DOHH2 (cell line): Measurements from ENCODE around the gene MTOR.

ENCODE experiments used
- H3F3A ChIP-seq: fragments of 200-600 bp; sonication (generic), shearing (Covaris generic); 2 replicates; pipeline ENCODE4 v1.6.0; 2016; ENCODE audit warnings: antibody characterized with exemption, mild to moderate bottlenecking; ENCODE audit not compliant: control insufficient read depth, insufficient read depth
- H3K27ac ChIP-seq: fragments of 200-600 bp; sonication (generic); 2 replicates; pipeline ENCODE4 v1.5.1; 2014; ENCODE audit warnings: low read depth, mild to moderate bottlenecking, low read length, moderate library complexity
- H3K27me3 ChIP-seq: fragments of 200-600 bp; sonication (generic); 2 replicates; pipeline ENCODE4 v1.6.1; 2014; ENCODE audit warnings: mild to moderate bottlenecking, low read length, mixed read lengths; ENCODE audit not compliant: control insufficient read depth
- H3K36me3 ChIP-seq: fragments of 200-600 bp; sonication (generic); 2 replicates; pipeline ENCODE4 v1.6.1; 2014; ENCODE audit warnings: mild to moderate bottlenecking, low read length, moderate library complexity, mixed read lengths; ENCODE audit not compliant: control insufficient read depth
- H3K4me1 ChIP-seq: fragments of 200-600 bp; sonication (generic); 2 replicates; pipeline ENCODE4 v1.6.1; 2014; ENCODE audit warnings: mild to moderate bottlenecking, low read length, mixed read lengths; ENCODE audit not compliant: control insufficient read depth
- H3K4me2 ChIP-seq: fragments of 200-600 bp; sonication (generic); 2 replicates; pipeline ENCODE4 v1.6.0; 2014; ENCODE audit warnings: mild to moderate bottlenecking, low read length, moderate library complexity
- H3K4me3 ChIP-seq: fragments of 200-600 bp; sonication (generic); 2 replicates; pipeline ENCODE4 v1.5.1; 2014; ENCODE audit warnings: mild to moderate bottlenecking, low read length, mixed read lengths
- H3K79me2 ChIP-seq: fragments of 200-600 bp; sonication (generic); 2 replicates; pipeline ENCODE4 v1.6.1; 2014; ENCODE audit warnings: mild to moderate bottlenecking, low read length, mixed read lengths; ENCODE audit not compliant: control insufficient read depth
- H3K9me2 ChIP-seq: fragments of 200-600 bp; sonication (generic); replicated peaks from 2 replicates; pipeline ENCODE4 v1.6.1; 2014; ENCODE audit warnings: mild to moderate bottlenecking, low read length, mixed read lengths; ENCODE audit not compliant: control insufficient read depth
- H3K9me3 ChIP-seq: fragments of 200-600 bp; sonication (generic); 2 replicates; pipeline ENCODE4 v1.6.1; 2014; ENCODE audit warnings: antibody characterized with exemption, low read length, mixed read lengths; ENCODE audit not compliant: control insufficient read depth, insufficient read depth
- H4K20me1 ChIP-seq: fragments of 200-600 bp; sonication (generic); 2 replicates; pipeline ENCODE4 v1.6.0; 2014; ENCODE audit warnings: low read depth, mild to moderate bottlenecking, antibody characterized with exemption, low read length, moderate library complexity; ENCODE audit not compliant: control insufficient read depth, insufficient read depth
- CTCF ChIP-seq: fragments of 200-600 bp; sonication (generic); IDR thresholded peaks from one replicate; pipeline ENCODE4 v1.5.1; 2014; ENCODE audit warnings: antibody characterized with exemption, mild to moderate bottlenecking, low read depth, low read length; ENCODE audit not compliant: poor library complexity, severe bottlenecking
- EZH2phosphoT487 ChIP-seq: fragments of 200-600 bp; sonication (generic); IDR thresholded peaks from 2 replicates; pipeline ENCODE4 v1.6.1; 2017; ENCODE audit warnings: borderline replicate concordance, mild to moderate bottlenecking, antibody characterized with exemption, low read length, moderate library complexity, mixed read lengths

The MTOR gene

DNA sequence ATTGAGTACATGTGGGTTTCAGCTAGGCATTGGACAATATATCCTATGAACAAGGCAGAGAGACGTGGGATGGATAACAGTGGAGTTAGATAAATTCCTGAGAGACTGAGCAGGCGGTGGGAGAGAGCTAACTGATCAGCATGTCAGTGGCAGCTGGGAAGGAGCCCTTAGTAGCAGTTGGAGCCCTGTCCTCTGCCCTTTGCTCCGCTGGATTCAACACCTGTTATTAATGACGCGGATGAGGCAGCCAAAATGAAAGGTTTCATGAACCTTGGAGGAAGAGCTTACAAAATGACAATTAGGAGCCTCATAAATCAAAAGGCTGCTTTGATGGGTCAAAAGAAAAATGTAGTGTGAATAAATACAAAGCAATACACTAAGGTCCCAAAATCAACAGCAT lies 26.7 kb upstream of the MTOR start:
- Histone ChIP-seq H4K20me1 (no peaks in the 10 kb centered on the region), H3K9me2 (no peaks in the 10 kb centered on the region), H3F3A (no peaks in the 10 kb centered on the region), H3K79me2 (peaks cover 24% of the 10 kb centered on the region), H3K9me3 (no peaks in the 10 kb centered on the region), H3K36me3 (peaks cover 30% of the 10 kb centered on the region), H3K27me3 (no peaks in the 10 kb centered on the region), H3K27ac (no peak overlapping the region), H3K4me3 (no peak overlapping the region), H3K4me1 (no peaks in the 10 kb centered on the region), H3K4me2 (no peak overlapping the region)
- no peak for TF ChIP-seq CTCF
- TF ChIP-seq EZH2phosphoT487, result no peak

GRCh38 chr1:11286735-11287410 lies 24.5 kb upstream of the MTOR start:
- peaks cover 46% of the 10 kb centered on the region for H3K79me2 ChIP-seq
- H4K20me1 ChIP-seq, result no peaks in the 10 kb centered on the region
- no peaks in the 10 kb centered on the region for H3F3A ChIP-seq
- H3K4me2 ChIP-seq, result no peak overlapping the region
- H3K36me3 ChIP-seq, result peaks cover 45% of the 10 kb centered on the region
- no peak overlapping the region for H3K27ac ChIP-seq
- H3K9me3 ChIP-seq, result no peaks in the 10 kb centered on the region
- H3K27me3 ChIP-seq, result no peaks in the 10 kb centered on the region
- H3K4me3 ChIP-seq, result no peak overlapping the region
- no peaks in the 10 kb centered on the region for H3K9me2 ChIP-seq
- no peak for TF ChIP-seq CTCF
- no peak for TF ChIP-seq EZH2phosphoT487
- no peaks in the 10 kb centered on the region; the same call in 1 of the 2 replicates for H3K4me1 ChIP-seq

GRCh38 chr1:11285883-11286734 lies 23.8 kb upstream of the MTOR start:
- H3K36me3 ChIP-seq, result peaks cover 53% of the 10 kb centered on the region
- no peaks in the 10 kb centered on the region for H3K9me3 ChIP-seq
- 0 out of 2 replicates have a peak, but pooled peaks cover 4% of the 10 kb centered on the region for H3F3A ChIP-seq
- H3K27me3 ChIP-seq, result no peaks in the 10 kb centered on the region
- H3K4me1 ChIP-seq, result peaks cover 7% of the 10 kb centered on the region
- no peaks in the 10 kb centered on the region for H3K9me2 ChIP-seq
- H3K79me2 ChIP-seq, result peaks cover 53% of the 10 kb centered on the region
- TF ChIP-seq EZH2phosphoT487, result no peak
- no peak for TF ChIP-seq CTCF
- H4K20me1 ChIP-seq, result no peaks in the 10 kb centered on the region
- no peak overlapping the region for H3K27ac ChIP-seq
- H3K4me2 ChIP-seq, result no peak overlapping the region
- H3K4me3 ChIP-seq, result no peak overlapping the region
